NCI-H510A (cell line): ENCODE results near the gene NELFB.

Experiments used
- DNase-seq: peaks from one replicate; lab custom pipeline; 2025; lab: John Stamatoyannopoulos, UW

NELFB gene

GRCh38 chr9:137223078-137223970 lies 31.8 kb upstream of the NELFB start:
- peak; percentile 82 for DNase-seq

GRCh38 chr9:137224830-137225694 lies 30.1 kb upstream of the NELFB start, which contains the start of gene CYSRT1:
TSS of gene CYSRT1 (plus strand) at chr9:137225174. CDS start at chr9:137225622, 448 bp downstream.
- no peak for DNase-seq

GRCh38 chr9:137225699-137226331 lies 29.3 kb upstream of the NELFB start:
- DNase-seq: no peak

- no peak for DNase-seq
Observed at GRCh38 chr9:137226338-137227053, 28.6 kb upstream of the NELFB start.

GRCh38 chr9:137227054-137227852 lies 27.9 kb upstream of the NELFB start, which contains the start of gene RNF224:
TSS of gene RNF224 (plus strand) at chr9:137227502. CDS start at chr9:137228336, 834 bp downstream.
- peak; percentile 42 for DNase-seq

- DNase-seq: no peak
Observed at GRCh38 chr9:137227853-137228505, 27.1 kb upstream of the NELFB start.

- DNase-seq: no peak
Observed at GRCh38 chr9:137228506-137228967, 26.6 kb upstream of the NELFB start.

- no peak for DNase-seq
Observed at GRCh38 chr9:137228968-137229896, 25.9 kb upstream of the NELFB start.

- no peak for DNase-seq
Observed at GRCh38 chr9:137229903-137230704, 25.0 kb upstream of the NELFB start.

GRCh38 chr9:137230705-137231371 lies 24.3 kb upstream of the NELFB start, which contains the start of gene SLC34A3:
TSS of gene SLC34A3 (plus strand) at chr9:137230901. CDS start at chr9:137231703, 802 bp downstream.
- DNase-seq: no peak

GRCh38 chr9:137231372-137232039 lies 23.6 kb upstream of the NELFB start:
- DNase-seq: no peak

GRCh38 chr9:137232101-137232500 lies 23.0 kb upstream of the NELFB start:
- no peak for DNase-seq

- no peak for DNase-seq
Observed at GRCh38 chr9:137232510-137232909, 22.6 kb upstream of the NELFB start.

- DNase-seq: no peak
Observed at GRCh38 chr9:137233143-137233980, 21.8 kb upstream of the NELFB start.

- DNase-seq: no peak
Observed at GRCh38 chr9:137234055-137234697, 21.0 kb upstream of the NELFB start.
